ENCODE measurements around the gene RADIL. TPM values are rescaled to one million over a fixed set of nuclear protein-coding genes. Genes with fewer than 3 reads are reported as not detected.

Gene RADIL
- total and polyA plus RNA-seq, 9 of the 15 experiments (the other 6 are each of a cell fraction or from before 2014, with no cell fraction given) = 0.06 to 8.1 (median 1.9) TPM; not detected in 1

DNA sequence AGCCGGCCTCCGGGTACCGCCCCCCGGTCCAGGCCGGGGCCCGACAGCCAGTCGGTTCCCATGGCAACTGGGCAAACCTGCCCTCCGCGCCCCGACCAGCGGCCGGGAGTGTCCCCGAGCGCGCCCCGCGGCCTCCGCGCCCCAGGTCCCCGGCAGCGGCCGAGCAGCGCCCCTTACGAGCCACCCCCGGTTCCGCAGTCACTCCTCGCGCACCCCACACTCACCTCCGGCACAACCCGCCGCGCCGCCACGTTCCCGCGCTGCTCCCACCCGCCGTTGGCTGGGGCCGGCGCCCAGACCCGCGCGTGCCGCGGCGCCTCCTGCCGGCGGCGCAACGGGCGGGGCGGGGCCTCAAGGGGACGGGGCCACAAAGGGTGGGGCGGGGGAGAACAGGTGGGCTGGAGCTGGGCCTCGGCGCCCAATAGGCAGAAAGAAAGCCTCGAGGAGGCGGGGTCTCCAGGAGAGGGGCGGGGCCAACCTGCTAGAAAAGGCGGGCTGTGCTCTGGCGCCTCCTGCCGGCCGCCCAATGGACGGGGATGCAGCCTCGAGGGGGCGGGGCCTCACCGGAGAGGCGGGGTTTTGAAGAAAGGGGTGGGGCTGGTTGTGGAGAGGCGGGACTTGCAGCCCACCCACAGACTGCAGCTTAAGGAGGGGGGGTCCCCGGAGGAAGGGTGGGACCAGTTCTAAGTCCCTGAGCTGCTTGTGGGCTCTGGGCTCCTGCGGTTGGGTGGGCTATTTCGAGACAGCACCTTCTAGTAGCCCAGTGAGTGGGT, at the start of gene RADIL (continued):
- TF ChIP-seq, protein P1, sequence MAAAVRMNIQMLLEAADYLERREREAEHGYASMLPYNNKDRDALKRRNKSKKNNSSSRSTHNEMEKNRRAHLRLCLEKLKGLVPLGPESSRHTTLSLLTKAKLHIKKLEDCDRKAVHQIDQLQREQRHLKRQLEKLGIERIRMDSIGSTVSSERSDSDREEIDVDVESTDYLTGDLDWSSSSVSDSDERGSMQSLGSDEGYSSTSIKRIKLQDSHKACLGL (CRISPR knock-in tag; IDR thresholded peaks at IDR 0.05; ENCODE audit: borderline replicate concordance, poor library complexity, severe bottlenecking) = no peak
- peak; percentile 46 for TF ChIP-seq U2AF1 (optimal IDR thresholded peaks at IDR 0.05; ENCODE audit: low read depth, low read length)
- TF ChIP-seq NELFE (IDR thresholded peaks at IDR 0.05; ENCODE audit: insufficient read depth, insufficient read length) = no peak
- peak; percentile 64 to 77; a peak in 3 of 4 replicates for TF ChIP-seq NONO (IDR thresholded peaks at IDR 0.05; ENCODE audit: low read depth in 2 of 2, low read length in 1 of 2)
- TF ChIP-seq HNRNPL (IDR thresholded peaks at IDR 0.05; ENCODE audit: low read depth, low read length) = no peak
- TF ChIP-seq ZNF384 (IDR thresholded peaks at IDR 0.05; ENCODE audit: low read depth, low read length) = no peak
- no peak for TF ChIP-seq ZNF561 (CRISPR knock-in tag; conservative IDR thresholded peaks at IDR 0.05)
- TF ChIP-seq, protein P2, sequence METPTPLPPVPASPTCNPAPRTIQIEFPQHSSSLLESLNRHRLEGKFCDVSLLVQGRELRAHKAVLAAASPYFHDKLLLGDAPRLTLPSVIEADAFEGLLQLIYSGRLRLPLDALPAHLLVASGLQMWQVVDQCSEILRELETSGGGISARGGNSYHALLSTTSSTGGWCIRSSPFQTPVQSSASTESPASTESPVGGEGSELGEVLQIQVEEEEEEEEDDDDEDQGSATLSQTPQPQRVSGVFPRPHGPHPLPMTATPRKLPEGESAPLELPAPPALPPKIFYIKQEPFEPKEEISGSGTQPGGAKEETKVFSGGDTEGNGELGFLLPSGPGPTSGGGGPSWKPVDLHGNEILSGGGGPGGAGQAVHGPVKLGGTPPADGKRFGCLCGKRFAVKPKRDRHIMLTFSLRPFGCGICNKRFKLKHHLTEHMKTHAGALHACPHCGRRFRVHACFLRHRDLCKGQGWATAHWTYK (CRISPR knock-in tag; IDR thresholded peaks at IDR 0.05) = no peak
- TF ChIP-seq PML (IDR thresholded peaks at IDR 0.05; ENCODE audit: low read length) = no peak
- TF ChIP-seq ILK (tag; IDR thresholded peaks at IDR 0.05; ENCODE audit: borderline replicate concordance, low read depth) = no peak
- TF ChIP-seq ZNF165 (CRISPR knock-in tag; IDR thresholded peaks at IDR 0.05; ENCODE audit: borderline replicate concordance) = no peak
- peak; percentile 20; the same call in 1 of the 2 replicates for TF ChIP-seq CREB1 (IDR thresholded peaks at IDR 0.05)
- TF ChIP-seq CREB1 (CRISPR knock-in tag; IDR thresholded peaks at IDR 0.05) = no peak
- no peak for TF ChIP-seq RBM17 (IDR thresholded peaks at IDR 0.05; ENCODE audit: borderline replicate concordance, low read depth, low read length)
- TF ChIP-seq CBX2 (IDR thresholded peaks at IDR 0.05; ENCODE audit: insufficient read depth, low read length, poor library complexity, severe bottlenecking) = no peak
- TF ChIP-seq NCOA1 (IDR thresholded peaks at IDR 0.05; ENCODE audit: low read depth) = no peak
- no peak for TF ChIP-seq JUN (IDR thresholded peaks at IDR 0.05; ENCODE audit: borderline replicate concordance, low read depth, low read length)
- no peak for TF ChIP-seq JUN (CRISPR knock-in tag; IDR thresholded peaks at IDR 0.05; ENCODE audit: borderline replicate concordance)
- TF ChIP-seq SMAD1 (IDR thresholded peaks at IDR 0.05; ENCODE audit: low read depth, low read length, partially characterized antibody) = no peak
- no peak for TF ChIP-seq KAT2B (IDR thresholded peaks at IDR 0.05; ENCODE audit: low read depth, low read length)
- TF ChIP-seq NFIC (IDR thresholded peaks at IDR 0.05) = no peak
- TF ChIP-seq, protein P3, sequence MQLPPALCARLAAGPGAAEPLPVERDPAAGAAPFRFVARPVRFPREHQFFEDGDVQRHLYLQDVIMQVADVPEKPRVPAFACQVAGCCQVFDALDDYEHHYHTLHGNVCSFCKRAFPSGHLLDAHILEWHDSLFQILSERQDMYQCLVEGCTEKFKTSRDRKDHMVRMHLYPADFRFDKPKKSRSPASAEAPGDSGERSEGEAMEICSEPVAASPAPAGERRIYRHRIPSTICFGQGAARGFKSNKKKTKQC (CRISPR knock-in tag; IDR thresholded peaks at IDR 0.05) = no peak
- no peak for TF ChIP-seq ETS2 (tag; IDR thresholded peaks at IDR 0.05; ENCODE audit: borderline replicate concordance, poor library complexity, severe bottlenecking)
- TF ChIP-seq RAD51 (IDR thresholded peaks at IDR 0.05; ENCODE audit: borderline replicate concordance, low read depth) = no peak
- TF ChIP-seq NR3C1 (CRISPR knock-in tag; IDR thresholded peaks at IDR 0.05) = no peak
- no peak for TF ChIP-seq MIER1 (IDR thresholded peaks at IDR 0.05; ENCODE audit: low read depth)
